Neural progenitor cell (in vitro differentiated cells): ENCODE data around the gene GDF7.

Experiments
- CTCF ChIP-seq: fragments of 200-600 bp; sonication (generic); IDR thresholded peaks from 2 replicates; pipeline ENCODE4 v1.5.1; 2017; ENCODE audit warnings: antibody characterized with exemption, mild to moderate bottlenecking
- EZH2 ChIP-seq: fragments of 200-600 bp; sonication (generic); IDR thresholded peaks from 2 replicates; pipeline ENCODE4 v1.6.1; 2017; ENCODE audit warnings: antibody characterized with exemption, mild to moderate bottlenecking, moderate library complexity
- EZH2phosphoT487 ChIP-seq: fragments of 200-600 bp; sonication (generic); IDR thresholded peaks from 2 replicates; pipeline ENCODE4 v1.6.1; 2017; ENCODE audit warnings: antibody characterized with exemption

- TF ChIP-seq CTCF: no peak
- TF ChIP-seq EZH2: no peak
- TF ChIP-seq EZH2phosphoT487: no peak
These were observed 46.7 kb upstream of the GDF7 start for GRCh38 chr2:20620271-20620681.
